Measurements from ENCODE around the gene VASP. TPM values are rescaled to one million over a fixed set of nuclear protein-coding genes. Genes with fewer than 3 reads are reported as not detected.
"Not testable (repeated sequence)": the region's sequence is repeated elsewhere in the genome, so short reads cannot be mapped to it uniquely, and the experiment has no call there.

Gene VASP
- polyA plus RNA-seq, 12 donors, result 42.2 to 71.3 (median 52.1) TPM; not detected in 1

DNA sequence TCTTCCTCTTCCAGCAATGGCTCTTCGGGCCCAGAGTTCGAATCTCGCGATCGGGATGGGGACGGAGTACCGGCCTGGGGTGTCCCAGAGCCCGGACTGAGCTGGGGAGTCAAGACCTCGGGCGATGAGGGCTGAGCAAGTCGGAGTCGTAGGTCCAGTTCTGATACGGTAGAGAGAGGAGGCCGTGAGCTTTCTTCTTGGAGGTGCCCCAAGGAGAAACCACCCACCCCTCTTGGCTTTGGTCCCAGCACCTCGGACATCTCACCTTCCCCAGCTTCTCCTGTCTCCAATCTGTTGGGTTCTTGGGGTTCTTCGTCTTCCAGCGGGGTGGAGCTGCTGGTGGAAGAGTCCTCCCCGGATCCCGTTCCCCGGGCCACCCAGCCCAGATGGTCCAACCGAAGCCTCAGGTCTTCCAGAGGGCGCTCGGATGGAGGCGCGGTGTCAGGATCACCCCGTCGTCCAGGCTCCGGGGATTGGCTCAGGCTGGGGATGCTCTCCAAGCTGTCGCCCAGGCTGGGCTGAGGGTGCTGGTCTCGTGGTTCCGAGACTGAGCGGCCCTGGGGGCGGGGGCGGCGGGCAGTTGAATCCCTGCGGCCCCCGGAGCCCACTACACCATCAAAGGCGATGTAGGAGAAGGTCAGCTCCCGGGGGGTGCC is 12.9 kb upstream of the VASP start:
- no peak for DNase-seq

DNA sequence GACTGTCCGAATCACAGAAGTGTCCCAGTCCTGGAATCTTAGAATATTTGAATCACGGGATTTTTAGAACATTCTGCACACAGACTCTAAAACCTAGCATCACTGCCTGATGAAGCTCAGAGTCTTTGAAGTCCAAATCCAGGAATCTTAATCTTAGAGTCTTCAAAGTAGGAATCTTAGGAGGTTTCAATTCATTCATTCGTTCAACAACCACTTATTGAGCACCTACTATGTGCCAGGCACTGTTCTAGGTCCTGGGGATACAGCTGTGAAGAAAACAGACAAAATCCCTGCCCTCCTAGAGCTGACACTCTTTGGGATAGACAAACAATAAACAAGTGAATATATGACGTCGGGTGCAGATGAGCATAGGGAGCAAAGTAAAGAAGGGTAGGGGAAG is 12.1 kb upstream of the VASP start:
- no peak for DNase-seq

DNA sequence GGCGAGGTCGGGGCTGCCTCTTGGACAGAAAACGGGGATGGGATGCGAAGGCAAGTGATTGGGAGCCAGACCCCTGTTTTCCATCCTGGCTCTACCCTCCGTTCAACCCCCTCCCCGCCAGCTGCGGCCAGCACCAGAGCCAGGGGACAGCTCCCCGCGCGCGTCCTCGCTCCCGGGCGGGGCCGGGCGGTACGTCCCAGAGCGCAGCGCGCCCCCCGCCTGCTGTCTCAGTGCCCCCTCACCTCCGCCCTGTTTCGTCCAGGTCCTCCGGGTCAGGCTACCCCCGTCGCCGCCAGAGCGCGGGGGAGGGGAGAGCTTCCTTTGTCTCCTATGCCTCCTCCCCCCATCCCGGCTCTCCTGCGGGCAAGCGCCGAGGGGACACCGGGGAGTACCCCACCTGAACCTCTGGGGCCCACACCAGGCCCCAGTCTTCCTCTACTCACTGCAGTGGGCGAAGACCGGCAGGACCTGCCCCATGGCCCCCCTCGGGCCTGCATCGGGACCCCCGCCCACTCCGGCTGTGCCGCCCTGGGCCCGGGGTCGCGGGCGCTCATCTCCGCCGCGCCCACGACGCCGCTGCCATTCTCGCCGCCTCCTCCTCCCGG is 10.8 kb upstream of the VASP start:
- DNase-seq, result peak; percentile 37

DNA sequence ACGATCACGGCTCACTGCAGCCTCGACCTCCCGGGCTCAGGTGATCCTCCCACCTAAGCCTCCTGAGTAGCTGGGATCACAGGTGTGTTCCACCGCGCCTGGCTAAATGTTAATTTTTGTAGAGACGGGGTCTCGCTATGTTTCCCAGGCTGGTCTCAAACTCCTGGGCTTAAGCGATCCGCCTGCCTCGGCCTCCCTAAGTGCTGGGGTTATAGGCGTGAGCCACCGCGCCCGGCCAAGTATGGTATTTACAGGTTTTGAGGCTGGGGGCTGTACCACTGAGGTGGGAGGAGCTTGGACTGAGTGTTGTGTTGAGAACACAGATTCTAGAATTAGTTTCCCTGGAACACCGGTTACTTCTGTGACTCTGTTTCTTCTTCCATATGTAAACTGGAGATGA is 9.5 kb upstream of the VASP start:
- no peak for DNase-seq

DNA sequence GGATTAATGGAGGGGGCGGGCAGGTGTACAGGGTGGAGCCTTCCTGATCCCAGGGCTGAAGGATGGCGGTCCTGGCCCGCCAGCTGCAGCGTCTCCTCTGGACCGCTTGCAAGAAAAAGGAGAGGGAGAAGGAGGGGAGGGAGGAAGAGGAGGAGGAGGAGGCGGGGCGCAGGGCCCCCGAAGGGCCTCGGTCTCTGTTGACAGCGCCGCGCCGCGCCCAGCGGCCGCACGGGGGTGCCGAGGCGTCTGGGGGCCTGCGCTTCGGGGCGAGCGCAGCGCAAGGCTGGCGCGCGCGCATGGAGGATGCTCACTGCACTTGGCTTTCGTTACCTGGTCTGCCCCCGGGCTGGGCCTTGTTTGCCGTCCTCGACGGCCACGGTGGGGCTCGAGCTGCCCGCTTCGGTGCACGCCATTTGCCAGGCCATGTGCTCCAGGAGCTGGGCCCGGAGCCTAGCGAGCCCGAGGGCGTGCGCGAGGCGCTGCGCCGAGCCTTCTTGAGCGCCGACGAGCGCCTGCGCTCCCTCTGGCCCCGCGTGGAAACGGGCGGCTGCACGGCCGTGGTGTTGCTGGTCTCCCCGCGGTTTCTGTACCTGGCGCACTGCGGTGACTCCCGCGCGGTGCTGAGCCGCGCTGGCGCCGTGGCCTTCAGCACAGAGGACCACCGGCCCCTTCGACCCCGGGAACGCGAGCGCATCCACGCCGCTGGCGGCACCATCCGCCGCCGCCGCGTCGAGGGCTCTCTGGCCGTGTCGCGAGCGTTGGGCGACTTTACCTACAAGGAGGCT is 8.7 kb upstream of the VASP start, which contains the start of gene PPM1N:
PPM1N (plus strand) TSS at position 33 of the 785 bp plus-strand sequence; CDS start at position 63, 30 bp downstream.
- DNase-seq, result no peak

DNA sequence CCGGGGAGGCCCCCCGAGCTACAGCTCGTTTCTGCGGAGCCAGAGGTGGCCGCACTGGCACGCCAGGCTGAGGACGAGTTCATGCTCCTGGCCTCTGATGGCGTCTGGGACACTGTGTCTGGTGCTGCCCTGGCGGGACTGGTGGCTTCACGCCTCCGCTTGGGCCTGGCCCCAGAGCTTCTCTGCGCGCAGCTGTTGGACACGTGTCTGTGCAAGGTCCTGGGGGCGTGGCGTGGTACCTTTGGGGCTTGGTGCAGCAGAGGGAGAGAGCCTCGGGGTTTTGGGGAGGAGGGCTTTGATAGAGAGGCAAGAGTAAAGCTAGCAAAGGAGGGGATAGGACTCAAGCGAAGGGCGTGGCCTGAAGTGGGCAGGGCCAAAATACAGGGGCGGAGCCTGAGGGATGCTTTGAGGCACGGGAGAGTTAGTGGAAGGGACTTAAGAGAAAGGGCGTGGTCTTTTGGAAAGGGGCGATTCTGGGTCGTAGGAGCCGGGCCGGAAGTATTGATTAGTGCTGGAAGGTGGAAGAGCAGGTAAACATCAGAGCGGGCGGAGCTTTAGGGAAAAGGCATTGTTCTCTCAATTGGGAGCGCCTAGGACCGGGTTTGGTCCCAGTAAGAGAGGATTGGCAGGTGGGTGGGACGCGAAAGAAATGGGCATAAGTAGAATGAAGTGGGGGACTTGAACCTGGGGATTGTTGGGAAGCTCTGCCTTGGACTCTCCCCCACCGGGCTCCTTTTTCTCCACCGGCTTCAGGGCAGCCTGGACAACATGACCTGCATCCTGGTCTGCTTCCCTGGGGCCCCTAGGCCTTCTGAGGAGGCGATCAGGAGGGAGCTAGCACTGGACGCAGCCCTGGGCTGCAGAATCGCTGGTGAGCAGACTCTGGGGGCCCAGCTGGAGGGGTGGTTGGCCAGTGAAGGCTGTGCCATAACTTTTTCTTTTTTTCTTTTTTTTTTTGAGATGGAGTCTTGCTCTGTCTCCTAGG is 7.8 kb upstream of the VASP start:
- DNase-seq, result no peak

DNA sequence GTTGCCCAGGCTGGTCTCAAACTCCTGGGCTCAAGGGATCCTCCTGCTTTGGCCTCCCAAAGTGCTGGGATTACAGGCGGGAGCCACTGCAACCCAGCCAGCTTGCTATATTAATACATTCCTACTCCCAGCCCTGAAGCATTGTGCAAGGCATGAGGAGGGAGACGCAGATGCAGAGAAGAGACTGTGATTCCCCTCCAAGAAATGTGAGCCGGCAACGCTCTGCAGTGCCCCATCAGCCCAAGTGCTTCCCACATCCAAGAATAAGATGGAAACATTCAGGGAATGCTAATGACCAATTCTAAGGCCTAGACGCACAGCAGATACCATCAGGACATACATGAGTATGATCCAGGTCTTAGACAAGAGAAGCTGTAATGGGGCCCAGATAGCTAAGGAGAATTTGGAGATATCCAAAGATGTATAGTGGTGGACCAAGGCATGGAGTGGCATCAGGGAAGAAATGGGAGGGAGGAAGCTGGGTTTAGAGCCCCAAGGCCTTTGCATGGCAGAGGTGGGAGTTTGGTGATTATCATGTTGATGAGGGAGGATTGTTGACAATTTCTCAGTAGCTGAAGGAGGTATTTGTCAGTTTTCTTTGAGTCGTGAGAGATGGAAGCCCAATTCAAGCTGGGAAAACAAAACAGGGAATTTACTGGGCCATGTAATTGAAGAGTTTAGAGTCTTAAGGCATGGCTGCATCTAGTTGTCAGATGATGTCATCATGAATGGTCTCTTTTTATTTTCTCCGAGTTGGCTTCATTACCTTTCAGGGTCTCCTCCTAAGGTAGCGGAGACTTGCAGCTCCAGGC is 6.2 kb upstream of the VASP start:
- no peak for DNase-seq

DNA sequence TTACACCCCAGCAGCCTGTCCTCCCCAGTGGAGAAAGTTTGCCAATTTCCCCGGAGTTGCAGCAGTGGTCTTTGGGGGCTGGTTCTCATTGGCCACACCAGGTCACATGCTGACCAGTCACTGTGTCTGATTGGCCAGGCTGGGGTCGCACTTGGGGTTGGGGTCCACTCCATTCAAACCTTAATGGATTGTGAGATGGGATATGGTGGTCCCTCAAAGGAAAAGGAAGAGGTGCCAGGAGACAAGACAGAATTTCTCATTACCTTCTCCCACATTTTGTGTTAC is 5.6 kb upstream of the VASP start:
- no peak for DNase-seq

DNA sequence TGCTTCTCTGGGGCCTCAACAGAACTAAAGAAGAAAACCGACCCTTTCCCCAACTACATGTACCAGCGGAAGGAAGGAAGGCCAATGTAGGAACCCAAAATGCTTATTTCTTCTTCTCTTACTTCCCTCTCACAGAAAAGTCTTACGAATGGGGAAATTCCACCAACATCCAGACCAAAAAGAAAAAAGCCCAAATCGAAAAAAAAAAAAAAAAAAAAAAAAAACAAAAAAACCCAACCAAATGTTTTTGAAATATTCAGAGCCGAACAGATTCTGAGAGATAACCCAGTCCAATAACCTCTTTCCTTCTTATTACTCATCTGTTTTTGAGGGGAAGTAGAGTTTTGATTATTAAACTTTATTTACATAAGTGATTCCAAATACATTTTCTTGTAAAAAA is 5.2 kb upstream of the VASP start:
- DNase-seq, result no peak

DNA sequence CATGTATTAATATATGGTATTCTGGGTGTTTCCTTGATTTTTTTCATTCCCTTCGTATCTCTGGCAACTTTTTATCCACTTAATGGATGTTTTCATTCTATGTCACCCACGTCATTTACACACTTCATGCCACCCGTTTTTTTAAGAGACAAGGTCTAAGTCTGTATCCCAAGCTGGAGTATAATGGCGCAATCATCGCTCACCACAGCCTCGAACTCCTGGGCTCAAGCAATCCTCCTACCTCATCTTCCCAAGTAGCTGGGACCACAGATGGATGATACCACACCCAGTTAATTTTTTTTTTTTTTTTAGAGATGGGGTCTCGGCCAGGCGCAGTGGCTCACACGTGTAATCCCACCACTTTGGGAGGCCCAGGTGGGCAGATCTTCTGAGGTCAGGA is 3.4 kb upstream of the VASP start:
- no peak for DNase-seq

DNA sequence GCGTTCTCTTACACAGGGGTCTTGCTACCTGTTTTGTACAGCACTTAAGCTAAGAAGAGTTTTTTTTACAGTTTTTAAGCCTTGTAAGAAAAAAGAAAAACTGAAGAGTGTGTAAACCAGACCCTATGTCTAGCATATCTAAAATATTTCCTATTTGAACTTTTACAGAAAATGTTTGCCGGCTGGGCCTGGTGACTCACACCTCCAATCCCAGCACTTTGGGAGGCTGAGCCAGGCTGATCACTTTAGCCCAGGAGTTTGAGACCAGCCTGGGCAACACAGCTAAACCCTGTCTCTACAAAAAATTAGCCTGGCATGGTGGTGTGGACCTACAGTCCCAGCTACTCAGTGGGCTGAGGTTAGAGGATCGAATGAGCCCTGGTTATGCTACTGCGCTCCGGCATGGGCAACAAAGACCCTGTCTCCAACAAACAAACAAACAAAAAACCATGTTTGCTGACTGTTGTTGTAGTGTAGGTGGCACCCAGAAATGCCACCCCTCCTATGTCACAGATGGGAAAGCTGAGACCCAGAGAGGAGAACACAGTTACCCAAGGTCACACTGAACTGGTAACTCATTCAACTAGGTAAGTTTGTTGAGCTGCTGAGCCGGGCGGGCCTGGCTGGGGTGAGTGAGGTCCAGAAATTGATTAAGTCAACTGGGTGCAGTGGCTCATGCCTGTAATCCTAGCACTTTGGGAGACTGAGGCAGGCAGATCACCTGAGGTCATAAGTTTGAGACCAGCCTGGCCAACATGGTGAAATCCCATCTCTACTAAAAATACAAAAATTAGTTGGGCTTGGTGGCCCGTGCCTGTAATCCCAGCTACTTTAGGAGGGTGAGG is 1.9 kb upstream of the VASP start:
- DNase-seq, result no peak

DNA sequence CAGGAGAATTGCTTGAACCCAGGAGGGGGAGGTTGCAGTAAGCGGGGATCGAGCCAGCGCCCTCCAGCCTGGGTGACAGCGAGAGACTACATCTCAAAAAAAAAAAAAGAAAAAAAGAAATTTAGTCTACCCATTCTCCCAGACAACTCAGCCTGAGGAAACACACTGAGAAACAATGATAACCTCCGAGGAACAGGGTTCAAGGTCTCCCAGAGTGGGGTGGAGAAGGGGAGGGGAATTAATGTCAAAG is 1.4 kb upstream of the VASP start:
- DNase-seq, result no peak

DNA sequence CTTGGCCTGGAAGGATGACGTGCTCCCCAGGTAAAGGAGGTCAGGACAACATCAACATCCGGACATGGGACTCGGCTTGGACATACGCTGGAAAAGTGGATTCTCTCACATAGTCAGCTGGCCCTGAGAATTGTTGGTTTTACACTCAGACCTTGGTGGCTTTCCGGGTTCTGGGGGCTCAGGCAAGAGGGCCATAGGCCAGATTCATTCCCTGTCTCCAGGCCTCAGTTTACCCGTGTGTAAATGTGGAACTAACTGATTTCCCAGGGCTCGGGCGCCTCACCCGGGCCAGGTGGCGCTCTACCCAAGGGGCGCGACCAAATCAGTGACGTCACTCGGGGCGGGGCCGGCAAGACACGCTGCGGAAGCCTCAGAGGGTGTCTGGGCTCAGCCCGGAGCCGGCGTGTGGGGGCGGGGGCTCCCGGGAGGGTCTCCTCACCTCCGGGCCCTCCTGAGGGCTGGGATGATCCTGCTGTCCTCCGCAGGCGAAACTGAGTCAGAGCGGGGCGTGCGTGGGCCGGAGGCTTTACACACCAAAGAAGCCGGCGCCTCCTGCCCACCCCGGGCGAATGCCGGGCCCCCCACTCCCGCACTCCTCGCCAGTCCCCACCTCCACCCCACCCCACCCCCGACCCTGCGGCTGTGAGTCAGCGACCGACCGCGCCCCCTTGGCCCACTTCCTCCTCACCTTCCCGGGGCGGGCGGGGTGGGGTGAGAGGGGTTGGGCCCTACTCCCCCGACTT is 862 bp upstream of the VASP start:
- peak; percentile 89 for DNase-seq

DNA sequence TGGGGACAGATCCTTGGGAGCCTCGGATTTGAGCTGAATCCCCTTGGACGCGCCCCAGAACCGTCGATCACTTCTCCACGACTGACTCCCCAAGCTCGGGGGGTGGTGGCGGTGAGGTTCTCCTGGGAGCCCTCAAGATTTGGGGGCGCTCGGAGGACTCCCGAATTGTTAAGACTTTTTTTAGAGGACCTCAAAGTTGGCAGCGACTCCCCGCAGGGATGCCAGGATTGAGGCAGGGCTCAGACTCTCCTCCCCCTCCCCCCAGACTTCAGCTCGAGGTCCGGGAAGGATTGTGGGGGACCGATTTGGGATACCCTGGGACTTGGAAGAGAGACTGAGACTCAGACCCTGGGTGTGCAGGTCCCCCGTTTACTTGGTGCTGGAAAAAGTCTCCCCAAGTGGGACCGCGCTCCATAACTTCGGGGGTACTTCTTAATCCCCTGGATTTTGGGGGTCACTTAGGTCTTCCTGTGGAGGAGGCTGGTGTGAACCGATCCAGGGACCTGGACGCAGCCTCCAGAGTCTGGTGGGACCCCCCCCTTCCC is 665 bp downstream of the VASP start:
- peak; percentile 31 for DNase-seq

DNA sequence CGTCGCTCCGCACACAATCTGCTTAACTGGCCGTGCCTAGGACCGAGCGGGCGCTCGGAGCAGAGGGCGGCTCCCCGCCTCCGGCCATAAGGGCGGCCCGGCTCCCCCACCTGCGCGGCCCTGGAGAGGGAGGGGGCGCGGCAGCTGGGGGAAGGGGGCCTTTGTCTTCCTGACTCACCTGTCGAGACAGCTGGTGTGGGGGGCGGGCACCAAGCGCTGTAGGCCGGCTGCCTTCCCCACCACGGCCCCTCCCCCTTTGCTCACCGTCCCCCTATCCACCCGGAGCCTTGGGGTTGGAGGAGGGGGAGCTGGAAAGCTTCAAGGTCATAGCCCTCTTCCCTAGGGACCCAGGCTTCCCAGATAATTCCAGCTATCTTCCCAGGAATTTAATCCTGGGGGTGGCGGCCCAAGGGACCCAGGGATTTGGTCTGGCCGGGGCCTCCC is 1.2 kb downstream of the VASP start:
- no peak for DNase-seq

DNA sequence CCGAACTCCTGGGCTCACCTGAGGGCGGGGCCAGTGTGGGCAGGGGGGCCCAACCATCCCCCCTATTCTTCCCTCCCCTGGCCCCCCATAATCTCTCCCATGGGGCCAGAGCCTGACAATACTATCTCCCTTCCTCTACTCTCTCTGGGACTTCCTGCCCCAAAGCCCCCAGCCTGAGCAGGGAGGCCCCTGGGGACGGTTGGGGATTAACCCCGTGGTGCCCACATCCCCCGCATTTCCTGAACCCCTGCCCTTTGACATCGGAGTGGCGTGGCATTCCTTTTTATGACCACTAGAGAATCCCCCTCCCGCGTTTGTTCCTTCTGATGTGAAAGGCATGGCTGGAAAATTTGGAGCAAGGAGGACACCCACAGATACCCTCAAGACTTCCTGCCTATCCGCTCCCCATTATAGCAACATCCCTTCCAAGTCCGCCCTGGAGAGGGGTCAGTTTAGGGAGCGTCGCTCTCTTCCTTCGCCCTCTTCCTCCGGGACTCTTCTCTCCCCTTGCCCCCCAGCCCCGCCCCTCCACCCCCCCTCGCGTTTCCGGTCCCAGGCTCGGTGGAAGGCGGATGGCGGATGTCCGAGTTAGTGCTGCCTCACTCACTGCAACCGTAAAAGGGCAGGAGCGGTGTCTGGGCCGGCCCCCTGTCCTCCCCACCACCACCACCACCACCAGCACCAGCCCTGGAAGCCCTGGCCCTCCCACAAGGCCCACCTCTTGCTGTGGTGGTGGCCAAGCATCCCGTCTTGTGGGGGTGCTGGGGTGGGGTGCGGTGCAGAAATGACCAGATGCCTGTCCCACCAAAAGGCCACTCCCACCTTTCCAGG is 1.8 kb downstream of the VASP start:
- peak; percentile 40 for DNase-seq

DNA sequence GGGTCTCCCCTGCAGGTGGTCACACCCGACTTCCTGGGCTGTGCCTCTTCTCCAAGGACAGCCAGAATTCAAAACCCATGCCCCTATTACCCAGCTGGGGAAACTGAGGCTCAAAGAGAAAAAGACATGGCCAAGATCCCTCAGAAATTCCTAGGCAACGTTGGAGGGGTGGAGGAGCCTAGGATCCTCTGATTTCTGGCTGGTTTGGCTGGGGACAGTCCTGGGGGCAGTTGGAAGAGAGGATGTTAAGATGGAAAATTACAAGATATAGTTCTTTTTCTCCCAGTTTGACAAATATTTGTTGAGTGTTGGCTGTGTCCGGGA is 2.4 kb downstream of the VASP start:
- no peak for DNase-seq

DNA sequence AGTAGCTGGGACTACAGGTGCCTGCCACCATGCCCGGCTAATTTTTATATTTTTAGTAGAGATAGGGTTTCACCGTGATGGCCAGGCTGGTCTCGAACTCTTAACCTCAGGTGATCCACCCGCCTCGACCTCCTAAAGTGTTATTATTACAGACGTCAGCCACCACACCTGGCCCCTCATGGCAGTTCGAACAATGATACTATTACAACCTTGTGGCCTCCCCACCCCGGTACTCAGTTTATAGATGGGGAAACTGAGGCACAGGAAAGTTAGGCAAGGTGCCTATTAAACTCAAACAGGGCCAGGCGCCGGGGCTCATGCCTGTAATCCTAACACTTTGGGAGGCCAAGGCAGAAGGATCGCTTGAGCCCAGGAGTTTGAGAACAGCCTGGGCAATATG is 3.1 kb downstream of the VASP start:
- not testable (repeated sequence) for DNase-seq

DNA sequence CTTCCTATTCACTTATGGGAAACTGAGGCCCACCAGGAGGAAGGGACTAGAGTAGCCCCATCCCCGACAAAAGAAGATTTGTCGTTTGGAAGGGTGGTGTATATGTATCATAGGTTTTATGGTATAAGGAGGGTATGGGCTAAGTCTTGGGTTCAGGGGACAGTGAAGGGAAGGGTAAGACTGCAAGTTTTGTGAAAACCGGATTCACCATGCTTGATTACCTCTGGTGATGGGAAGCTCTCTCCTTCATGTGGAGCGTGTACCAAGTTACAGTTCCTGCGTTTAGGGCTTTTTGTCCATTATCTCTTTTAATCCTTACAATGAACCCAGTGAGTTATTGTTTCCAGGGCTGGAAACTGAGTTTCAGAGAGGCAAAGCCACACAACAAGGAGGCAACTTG is 3.8 kb downstream of the VASP start:
- no peak for DNase-seq

Measured in muscle of arm (tissue), 12 donors.